ENCODE measurements around the gene GRIN3B.

- TF ChIP-seq CTCF (IDR thresholded peaks at IDR 0.05) (no peak), POLR2A (IDR thresholded peaks at IDR 0.05) (no peak)
Observed at GRCh38 chr19:1008268-1009040, 8.2 kb downstream of the GRIN3B start.

Measured in lower leg skin (tissue), 3 donors.